NCI-H2029 treated with DMSO at 0.1 percent for 48 hours (cell line): Measurements from ENCODE around the gene RAD52.

Source experiments
- DNase-seq: peaks from one replicate; lab custom pipeline; 2025; lab: John Stamatoyannopoulos, UW

Gene RAD52

GRCh38 chr12:868722-869121 lies 80.8 kb downstream of the RAD52 start:
- DNase-seq = no peak

- DNase-seq = no peak
Measured at GRCh38 chr12:867905-868304, 81.6 kb downstream of the RAD52 start.

- DNase-seq = no peak
Measured at GRCh38 chr12:865614-866013, 83.9 kb downstream of the RAD52 start.

GRCh38 chr12:863285-863684 lies 86.2 kb downstream of the RAD52 start:
- no peak for DNase-seq

GRCh38 chr12:862303-862911 lies 87.1 kb downstream of the RAD52 start:
- no peak for DNase-seq
